ENCODE results near the gene PRKN. TPM values are rescaled to one million over a fixed set of nuclear protein-coding genes. Genes with fewer than 3 reads are reported as not detected.

PRKN gene
- total RNA-seq, 4 donors from 2014 or later: 5.5 to 17.9 (median 6.8) TPM

- Histone ChIP-seq H3K27ac (no peak overlapping the region), H3K27me3 (no peaks in the 10 kb centered on the region), H3K4me3 (no peak overlapping the region), H3K9me3 (peaks cover 0 to 20% (median 0%) of the 10 kb centered on the region in 4 donors), H3K4me1 (no peaks in the 10 kb centered on the region), H3K36me3 (no peaks in the 10 kb centered on the region)
- WGBS, 2 donors: 79 to 86% methylated on average over 10 of the region's 10 CpGs
- DNase-seq (ENCODE audit: low spot score in 2 of 2): no peak
- TF ChIP-seq, protein P1, sequence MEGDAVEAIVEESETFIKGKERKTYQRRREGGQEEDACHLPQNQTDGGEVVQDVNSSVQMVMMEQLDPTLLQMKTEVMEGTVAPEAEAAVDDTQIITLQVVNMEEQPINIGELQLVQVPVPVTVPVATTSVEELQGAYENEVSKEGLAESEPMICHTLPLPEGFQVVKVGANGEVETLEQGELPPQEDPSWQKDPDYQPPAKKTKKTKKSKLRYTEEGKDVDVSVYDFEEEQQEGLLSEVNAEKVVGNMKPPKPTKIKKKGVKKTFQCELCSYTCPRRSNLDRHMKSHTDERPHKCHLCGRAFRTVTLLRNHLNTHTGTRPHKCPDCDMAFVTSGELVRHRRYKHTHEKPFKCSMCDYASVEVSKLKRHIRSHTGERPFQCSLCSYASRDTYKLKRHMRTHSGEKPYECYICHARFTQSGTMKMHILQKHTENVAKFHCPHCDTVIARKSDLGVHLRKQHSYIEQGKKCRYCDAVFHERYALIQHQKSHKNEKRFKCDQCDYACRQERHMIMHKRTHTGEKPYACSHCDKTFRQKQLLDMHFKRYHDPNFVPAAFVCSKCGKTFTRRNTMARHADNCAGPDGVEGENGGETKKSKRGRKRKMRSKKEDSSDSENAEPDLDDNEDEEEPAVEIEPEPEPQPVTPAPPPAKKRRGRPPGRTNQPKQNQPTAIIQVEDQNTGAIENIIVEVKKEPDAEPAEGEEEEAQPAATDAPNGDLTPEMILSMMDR (IDR thresholded peaks at IDR 0.05): no peak
- TF ChIP-seq EP300 (IDR thresholded peaks at IDR 0.05) (no peak), POLR2A (IDR thresholded peaks at IDR 0.05) (no peak)
Observed at GRCh38 chr6:162074641-162075275, 652.8 kb downstream of the PRKN start.

DNA sequence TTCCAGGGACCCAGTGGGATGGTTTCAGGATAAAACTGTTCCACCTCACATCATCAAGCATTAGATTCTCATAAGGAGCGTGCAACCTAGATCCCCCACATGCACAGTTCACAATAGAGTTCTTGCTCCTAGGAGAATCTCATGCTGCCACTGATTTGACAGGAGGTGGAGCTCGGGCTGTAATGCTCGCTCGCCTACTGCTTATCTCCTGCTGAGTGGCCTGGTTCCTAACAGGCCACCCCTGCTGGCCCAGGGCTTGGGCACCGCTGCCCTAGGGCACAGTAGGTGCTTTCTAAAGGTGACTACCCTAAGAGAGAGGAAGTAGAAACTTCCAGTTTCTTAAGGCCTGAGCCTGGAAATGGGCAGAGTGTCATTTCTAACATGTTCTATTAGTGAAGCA is 656.9 kb downstream of the PRKN start:
- Histone ChIP-seq H3K4me1 (no peaks in the 10 kb centered on the region), H3K4me3 (no peak overlapping the region), H3K27ac (no peak overlapping the region), H3K9me3 (peaks cover 0 to 35% (median 1%) of the 10 kb centered on the region in 4 donors), H3K36me3 (no peaks in the 10 kb centered on the region), H3K27me3 (no peaks in the 10 kb centered on the region)
- 70 to 79% methylated on average over 5 of the region's 5 CpGs for WGBS, 2 donors
- TF ChIP-seq POLR2A (IDR thresholded peaks at IDR 0.05) (no peak), EP300 (IDR thresholded peaks at IDR 0.05) (no peak)
- TF ChIP-seq, protein P1 (IDR thresholded peaks at IDR 0.05): no peak
- DNase-seq (ENCODE audit: low spot score in 2 of 2): no peak

DNA sequence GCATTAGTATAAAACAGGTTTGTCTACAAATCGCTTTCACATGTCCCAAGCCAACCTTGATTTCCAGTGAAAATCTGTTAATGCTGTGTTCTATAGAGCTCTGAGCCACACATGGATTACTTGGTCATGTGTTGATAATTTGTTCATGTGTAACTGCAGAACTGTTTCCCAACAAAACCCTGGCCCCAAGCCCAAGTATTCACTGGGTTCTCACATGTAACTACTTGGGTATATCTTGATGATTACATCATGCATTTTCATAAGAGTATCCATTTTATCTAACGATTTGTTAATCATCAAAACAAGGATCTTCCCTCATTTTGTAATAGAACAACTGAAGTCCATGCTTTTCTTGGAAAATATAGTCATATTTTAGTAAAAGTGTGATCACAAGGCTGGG is 657.6 kb downstream of the PRKN start:
- Histone ChIP-seq H3K27ac (no peak overlapping the region), H3K4me3 (no peak overlapping the region), H3K9me3 (peaks cover 0 to 35% (median 1%) of the 10 kb centered on the region in 4 donors), H3K27me3 (no peaks in the 10 kb centered on the region), H3K4me1 (no peaks in the 10 kb centered on the region), H3K36me3 (no peaks in the 10 kb centered on the region)
- TF ChIP-seq EP300 (IDR thresholded peaks at IDR 0.05) (no peak), POLR2A (IDR thresholded peaks at IDR 0.05) (no peak)
- TF ChIP-seq, protein P1 (IDR thresholded peaks at IDR 0.05): no peak
- WGBS, 2 donors: 92 to 98% methylated on average over 2 of the region's 2 CpGs
- no peak for DNase-seq (ENCODE audit: low spot score in 2 of 2)

DNA sequence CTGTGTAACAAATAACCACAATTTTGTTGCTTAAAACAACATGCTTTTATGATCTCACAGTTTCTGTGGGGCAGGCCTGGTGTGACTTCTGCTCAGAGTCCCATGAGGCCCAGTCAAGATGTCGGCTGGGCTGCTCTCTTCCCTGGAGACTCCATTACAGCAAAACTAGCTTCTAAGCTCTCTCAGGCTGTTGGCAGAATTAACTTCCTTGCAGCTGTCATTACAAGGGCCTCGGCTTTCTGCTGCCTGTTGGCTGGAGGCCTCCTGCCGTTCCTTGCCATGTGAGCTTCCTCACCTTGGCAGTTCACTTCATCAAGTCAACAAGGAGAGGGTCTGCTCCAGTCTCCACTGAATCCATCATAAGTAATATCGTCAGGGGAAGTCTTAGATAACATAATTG is 659.2 kb downstream of the PRKN start:
- TF ChIP-seq EP300 (IDR thresholded peaks at IDR 0.05) (no peak), POLR2A (IDR thresholded peaks at IDR 0.05) (no peak)
- TF ChIP-seq, protein P1 (IDR thresholded peaks at IDR 0.05): no peak
- 56 to 75% methylated on average over 4 of the region's 4 CpGs for WGBS, 2 donors

GRCh38 chr6:162063666-162064065 is 663.9 kb downstream of the PRKN start:
- Histone ChIP-seq H3K27ac (no peak overlapping the region), H3K4me3 (no peak overlapping the region), H3K4me1 (no peaks in the 10 kb centered on the region), H3K9me3 (peaks cover 0 to 11% (median 1%) of the 10 kb centered on the region in 4 donors), H3K36me3 (no peaks in the 10 kb centered on the region), H3K27me3 (no peaks in the 10 kb centered on the region)
- 92 to 94% methylated on average over 9 of the region's 9 CpGs for WGBS, 2 donors
- TF ChIP-seq POLR2A (IDR thresholded peaks at IDR 0.05) (no peak), EP300 (IDR thresholded peaks at IDR 0.05) (no peak)
- TF ChIP-seq, protein P1 (IDR thresholded peaks at IDR 0.05): no peak
- no peak for DNase-seq (ENCODE audit: low spot score in 2 of 2)

More for the DNA sequence above, 659.2 kb downstream of the PRKN start:
- Histone ChIP-seq H3K9me3 (peaks cover 0 to 37% (median 1%) of the 10 kb centered on the region in 4 donors), H3K27ac (no peak overlapping the region), H3K4me3 (no peak overlapping the region), H3K36me3 (no peaks in the 10 kb centered on the region), H3K4me1 (no peaks in the 10 kb centered on the region), H3K27me3 (no peaks in the 10 kb centered on the region)
- DNase-seq (ENCODE audit: low spot score in 2 of 2): no peak

All from tibial nerve (tissue), 4 donors.